H1 (cell line): Measurements from ENCODE around the gene TBC1D22B.

Experiments
- ATF3 ChIP-seq: IDR thresholded peaks from 2 replicates; pipeline ENCODE4 v1.6.1; 2011; ENCODE audit warnings: low read depth, mild to moderate bottlenecking, low read length; ENCODE audit not compliant: insufficient read depth
- CEBPB ChIP-seq: IDR thresholded peaks from 2 replicates; pipeline ENCODE4 v1.6.1; 2012; ENCODE audit warnings: low read depth, low read length
- CHD1 ChIP-seq: IDR thresholded peaks from 2 replicates; pipeline ENCODE4 v1.6.1; 2012; ENCODE audit warnings: low read depth, low read length, improper control_type of control experiment
- CREB1 ChIP-seq: IDR thresholded peaks from 2 replicates; pipeline ENCODE4 v1.6.1; 2012; ENCODE audit warnings: inconsistent platforms
- EZH2 ChIP-seq: fragments of 200-600 bp; sonication (generic); IDR thresholded peaks from 2 replicates; pipeline ENCODE4 v1.7.1; 2012; ENCODE audit warnings: low read depth, mild to moderate bottlenecking, moderate library complexity, low read length, inconsistent platforms; ENCODE audit not compliant: severe bottlenecking
- JUND ChIP-seq: IDR thresholded peaks from 2 replicates; pipeline ENCODE4 v1.6.1; 2011; ENCODE audit warnings: mild to moderate bottlenecking, improper control_type of control experiment, low read length
- KDM1A ChIP-seq: fragments of 200-600, 300-600 bp; sonication (generic); IDR thresholded peaks from 2 replicates; pipeline ENCODE4 v1.7.1; 2016; ENCODE audit warnings: mild to moderate bottlenecking, low read length, borderline replicate concordance
- POLR2A ChIP-seq, 2 experiments: IDR thresholded peaks; 1 replicate in 1 of 2; 2 replicates in 1 of 2; pipeline ENCODE4 v1.6.1; 2011; ENCODE audit warnings: low read depth in 2 of 2, low read length in 2 of 2, mild to moderate bottlenecking in 2 of 2; ENCODE audit errors: control extremely low read depth in 1 of 2
- POLR2AphosphoS5 ChIP-seq: IDR thresholded peaks from 2 replicates; pipeline ENCODE4 v1.6.1; 2011; ENCODE audit warnings: low read depth, low read length
- RBBP5 ChIP-seq: IDR thresholded peaks from 2 replicates; pipeline ENCODE4 v1.7.1; 2012; ENCODE audit warnings: low read depth, mild to moderate bottlenecking, inconsistent platforms, low read length, moderate library complexity, borderline replicate concordance
- USF2 ChIP-seq: IDR thresholded peaks from 2 replicates; pipeline ENCODE4 v1.6.1; 2011; ENCODE audit warnings: low read length, improper control_type of control experiment
- YY1 ChIP-seq: IDR thresholded peaks from 2 replicates; pipeline ENCODE4 v1.6.1; 2011; ENCODE audit warnings: low read depth, mild to moderate bottlenecking, low read length
- TF ChIP-seq, protein P1 (sequence below), 3 experiments: IDR thresholded peaks; 1 replicate in 2 of 3; 2 replicates in 1 of 3; pipeline versions ENCODE4 v1.5.1 to v1.6.1; 2011; ENCODE audit warnings: low read length in 3 of 3, mild to moderate bottlenecking in 3 of 3, inconsistent platforms in 2 of 3, low read depth in 1 of 3, moderate library complexity in 1 of 3; ENCODE audit not compliant: insufficient read depth in 1 of 3; ENCODE audit errors: control extremely low read depth in 1 of 3

DNA sequence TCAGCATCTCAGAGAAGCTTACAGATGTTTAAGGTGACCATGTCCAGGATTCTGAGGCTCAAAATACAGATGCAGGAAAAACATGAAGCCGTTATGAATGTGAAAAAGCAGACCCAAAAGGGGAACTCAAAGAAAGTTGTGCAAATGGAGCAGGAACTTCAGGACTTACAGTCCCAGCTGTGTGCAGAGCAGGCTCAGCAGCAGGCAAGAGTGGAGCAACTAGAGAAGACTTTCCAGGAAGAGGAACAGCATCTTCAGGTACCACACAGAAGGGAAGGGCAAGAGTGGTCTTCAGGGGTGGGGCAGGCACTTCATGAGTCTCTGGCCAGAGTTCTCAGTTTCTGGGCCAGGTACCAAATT is 111.4 kb downstream of the TBC1D22B start:
- TF ChIP-seq POLR2AphosphoS5, result no peak
- TF ChIP-seq POLR2A (IDR thresholded peaks at IDR 0.05; ENCODE audit: control extremely low read depth in 1 of 2, low read depth in 2 of 2, low read length in 2 of 2), result no peak
- no peak for TF ChIP-seq CEBPB
- no peak for TF ChIP-seq JUND
- TF ChIP-seq USF2, result no peak
- TF ChIP-seq ATF3, result no peak
- TF ChIP-seq, protein P1, sequence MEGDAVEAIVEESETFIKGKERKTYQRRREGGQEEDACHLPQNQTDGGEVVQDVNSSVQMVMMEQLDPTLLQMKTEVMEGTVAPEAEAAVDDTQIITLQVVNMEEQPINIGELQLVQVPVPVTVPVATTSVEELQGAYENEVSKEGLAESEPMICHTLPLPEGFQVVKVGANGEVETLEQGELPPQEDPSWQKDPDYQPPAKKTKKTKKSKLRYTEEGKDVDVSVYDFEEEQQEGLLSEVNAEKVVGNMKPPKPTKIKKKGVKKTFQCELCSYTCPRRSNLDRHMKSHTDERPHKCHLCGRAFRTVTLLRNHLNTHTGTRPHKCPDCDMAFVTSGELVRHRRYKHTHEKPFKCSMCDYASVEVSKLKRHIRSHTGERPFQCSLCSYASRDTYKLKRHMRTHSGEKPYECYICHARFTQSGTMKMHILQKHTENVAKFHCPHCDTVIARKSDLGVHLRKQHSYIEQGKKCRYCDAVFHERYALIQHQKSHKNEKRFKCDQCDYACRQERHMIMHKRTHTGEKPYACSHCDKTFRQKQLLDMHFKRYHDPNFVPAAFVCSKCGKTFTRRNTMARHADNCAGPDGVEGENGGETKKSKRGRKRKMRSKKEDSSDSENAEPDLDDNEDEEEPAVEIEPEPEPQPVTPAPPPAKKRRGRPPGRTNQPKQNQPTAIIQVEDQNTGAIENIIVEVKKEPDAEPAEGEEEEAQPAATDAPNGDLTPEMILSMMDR (IDR thresholded peaks at IDR 0.05; ENCODE audit: control extremely low read depth in 1 of 3, insufficient read depth in 1 of 3, low read depth in 1 of 3, low read length in 3 of 3), result no peak
- TF ChIP-seq RBBP5, result no peak
- TF ChIP-seq CHD1, result no peak
- no peak for TF ChIP-seq KDM1A
- no peak for TF ChIP-seq EZH2
- no peak for TF ChIP-seq YY1
- no peak for TF ChIP-seq CREB1
